GM19397 (cell line): Measurements from ENCODE around the gene IL36B.

Experiments
- ATAC-seq: cut with Tn5 transposase; IDR thresholded peaks from one replicate; pipeline ENCODE4 v1.9.1; 2021; ENCODE audit warnings: mild to moderate bottlenecking, moderate library complexity; ENCODE audit not compliant: unreplicated experiment

Gene IL36B

GRCh38 chr2:113012436-113013335, 40.0 kb downstream of the IL36B start:
- ATAC-seq, result no peak

GRCh38 chr2:113011108-113011507, 41.6 kb downstream of the IL36B start:
- no peak for ATAC-seq

- no peak for ATAC-seq
These were observed 42.6 kb downstream of the IL36B start for GRCh38 chr2:113010088-113010487.

GRCh38 chr2:113009622-113010021, 43.0 kb downstream of the IL36B start:
- ATAC-seq, result no peak

GRCh38 chr2:113007250-113007649, 45.4 kb downstream of the IL36B start:
- no peak for ATAC-seq

GRCh38 chr2:113005030-113005509, 47.6 kb downstream of the IL36B start, which contains the start of gene IL36A:
Gene IL36A, plus strand, starts transcription at chr2:113005459. Its CDS starts 413 bp downstream, at chr2:113005872.
- ATAC-seq, result no peak

GRCh38 chr2:113002677-113003076, 50.0 kb downstream of the IL36B start:
- ATAC-seq, result no peak

- no peak for ATAC-seq
These were observed 52.2 kb downstream of the IL36B start for GRCh38 chr2:113000436-113000835.

- ATAC-seq, result no peak
These were observed 55.5 kb downstream of the IL36B start for GRCh38 chr2:112997151-112997550.

GRCh38 chr2:112996635-112997034, 56.0 kb downstream of the IL36B start:
- no peak for ATAC-seq

- no peak for ATAC-seq
These were observed 57.2 kb downstream of the IL36B start for GRCh38 chr2:112995346-112995920.

- ATAC-seq, result no peak
These were observed 58.0 kb downstream of the IL36B start for GRCh38 chr2:112994648-112995047.

GRCh38 chr2:112993831-112994230, 58.8 kb downstream of the IL36B start:
- ATAC-seq, result no peak

GRCh38 chr2:112989611-112990010, 63.1 kb downstream of the IL36B start:
- ATAC-seq, result no peak

GRCh38 chr2:112985090-112985489, 67.6 kb downstream of the IL36B start:
- no peak for ATAC-seq

- ATAC-seq, result no peak
These were observed 72.1 kb downstream of the IL36B start for GRCh38 chr2:112980537-112980936.

- no peak for ATAC-seq
These were observed 72.9 kb downstream of the IL36B start for GRCh38 chr2:112979731-112980130.

- no peak for ATAC-seq
These were observed 75.1 kb downstream of the IL36B start, which contains the start of gene IL36G for GRCh38 chr2:112977559-112978056. Gene IL36G, plus strand, starts transcription at chr2:112978006. Its CDS starts 633 bp downstream, at chr2:112978639.
